Globus pallidus (tissue), 1 donor: ENCODE measurements around the gene METRN.
"Not testable (repeated sequence)": the region's sequence is repeated elsewhere in the genome, so short reads cannot be mapped to it uniquely, and the experiment has no call there.

ENCODE experiments used
- DNase-seq: peaks from one replicate; pipeline ENCODE4 v3.0.0-alpha.2; 2015; ENCODE audit warnings: low spot score

Gene METRN

GRCh38 chr16:709566-710499 is 5.1 kb upstream of the METRN start:
- peak; percentile 73 for DNase-seq

GRCh38 chr16:710500-711075 is 4.3 kb upstream of the METRN start:
- no peak for DNase-seq

DNA sequence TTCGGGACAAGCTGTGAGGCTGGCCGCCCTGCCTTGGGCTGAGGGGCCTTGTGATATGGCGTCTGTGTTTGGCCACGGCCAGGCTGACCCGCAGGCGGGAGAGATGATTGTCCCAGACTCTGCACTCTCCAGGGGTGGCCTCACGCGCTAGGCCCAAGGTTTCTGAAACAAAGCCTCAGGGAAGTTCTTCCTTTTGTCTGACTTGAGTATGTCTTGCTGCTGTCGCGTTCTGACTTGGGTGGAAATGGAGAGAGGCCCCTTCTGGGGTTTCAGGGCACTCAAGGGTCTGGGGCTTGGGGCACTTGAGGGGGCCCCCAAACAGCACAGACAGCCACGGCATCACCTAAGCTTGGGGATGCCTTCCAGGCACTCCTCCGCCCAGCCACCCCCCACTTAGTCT is 3.8 kb upstream of the METRN start:
- no peak for DNase-seq

- DNase-seq = peak; percentile 58
Observed at GRCh38 chr16:711548-712320, 3.2 kb upstream of the METRN start.

GRCh38 chr16:712740-713250 is 2.1 kb upstream of the METRN start:
- DNase-seq = not testable (repeated sequence)

DNA sequence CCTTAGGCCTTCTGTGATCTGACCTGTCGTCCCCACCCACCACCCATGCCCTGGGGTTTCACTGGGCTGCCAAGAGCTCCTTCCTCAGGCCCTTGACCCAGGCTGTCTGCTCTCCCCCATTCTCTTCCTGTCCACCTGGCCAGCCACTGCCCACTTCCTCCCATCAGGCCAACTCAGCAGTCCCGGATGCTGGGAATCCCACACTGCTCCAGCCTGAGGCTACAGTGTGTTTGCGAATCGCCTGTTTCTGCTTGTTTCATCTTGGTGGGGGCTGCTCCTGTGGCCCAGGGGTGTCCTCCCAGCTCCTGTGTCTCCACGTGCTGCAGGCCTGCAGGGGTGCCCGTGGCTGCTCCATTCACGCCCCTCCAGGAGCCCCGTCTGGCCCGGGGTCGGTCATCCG is 839 bp upstream of the METRN start:
- no peak for DNase-seq

DNA sequence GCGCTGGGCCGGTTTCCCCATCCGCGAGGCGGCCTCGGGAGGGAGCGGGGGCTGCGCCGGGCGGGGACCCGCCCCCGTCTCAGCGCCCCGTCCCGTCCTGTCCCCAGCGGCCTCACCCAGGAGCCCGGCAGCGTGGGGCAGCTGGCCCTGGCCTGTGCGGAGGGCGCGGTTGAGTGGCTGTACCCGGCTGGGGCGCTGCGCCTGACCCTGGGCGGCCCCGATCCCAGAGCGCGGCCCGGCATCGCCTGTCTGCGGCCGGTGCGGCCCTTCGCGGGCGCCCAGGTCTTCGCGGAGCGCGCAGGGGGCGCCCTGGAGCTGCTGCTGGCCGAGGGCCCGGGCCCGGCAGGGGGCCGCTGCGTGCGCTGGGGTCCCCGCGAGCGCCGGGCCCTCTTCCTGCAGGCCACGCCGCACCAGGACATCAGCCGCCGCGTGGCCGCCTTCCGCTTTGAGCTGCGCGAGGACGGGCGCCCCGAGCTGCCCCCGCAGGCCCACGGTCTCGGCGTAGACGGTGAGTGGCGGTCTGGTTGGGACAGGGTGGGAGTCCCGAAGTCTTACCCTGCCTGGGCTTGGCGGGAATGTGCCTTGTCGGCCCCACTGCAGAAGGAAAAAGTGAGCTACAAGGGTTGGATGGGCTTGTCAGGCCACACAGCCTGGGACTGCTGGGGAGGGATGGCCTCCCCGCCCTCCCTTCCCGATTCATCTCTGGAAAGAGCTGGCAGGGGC is 720 bp downstream of the METRN start:
- peak; percentile 49 for DNase-seq

GRCh38 chr16:716200-716568 is 1.3 kb downstream of the METRN start:
- peak; percentile 96 for DNase-seq

GRCh38 chr16:716768-717325 is 1.9 kb downstream of the METRN start:
- no peak for DNase-seq

DNA sequence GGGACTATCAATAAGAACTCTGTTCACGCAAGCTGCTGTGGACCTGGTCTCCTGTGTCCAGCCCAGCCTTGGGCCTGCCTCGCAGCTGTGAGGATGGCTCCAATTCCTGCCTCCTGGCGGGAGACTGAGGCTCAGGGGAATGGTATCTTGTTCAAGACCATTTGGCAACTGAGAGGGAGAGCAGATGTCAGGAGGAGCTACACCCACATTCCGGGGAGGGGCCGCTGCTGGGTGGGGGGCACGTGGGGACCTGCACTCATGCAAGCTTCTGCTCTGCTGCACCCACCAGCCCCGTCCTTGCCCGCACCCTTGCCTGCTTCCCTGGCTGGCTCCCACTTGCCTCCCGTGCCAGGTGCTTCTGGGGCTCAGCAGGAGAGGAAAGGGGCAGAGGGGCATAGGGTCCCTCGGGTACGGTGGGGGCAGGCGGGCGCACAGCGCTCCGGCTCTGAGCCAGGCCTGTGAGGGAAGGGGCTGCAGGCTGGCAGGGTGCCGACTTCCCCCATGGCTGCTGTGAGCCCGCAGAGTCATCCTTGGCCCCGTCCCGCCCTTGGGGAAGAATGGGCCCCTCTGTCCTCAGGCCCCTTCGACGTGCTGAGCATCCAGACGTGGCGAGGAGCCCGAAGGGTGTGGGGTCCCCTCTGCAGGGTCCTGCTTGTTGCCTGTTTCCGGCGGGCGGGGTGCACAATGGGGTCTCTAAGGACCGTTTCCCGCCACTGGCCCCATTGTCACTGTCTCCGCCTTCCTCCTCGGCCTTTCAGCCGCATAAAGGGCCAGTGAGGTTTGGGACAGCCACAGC is 2.7 kb downstream of the METRN start:
- peak; percentile 31 for DNase-seq

GRCh38 chr16:718389-718788 is 3.5 kb downstream of the METRN start:
- no peak for DNase-seq

DNA sequence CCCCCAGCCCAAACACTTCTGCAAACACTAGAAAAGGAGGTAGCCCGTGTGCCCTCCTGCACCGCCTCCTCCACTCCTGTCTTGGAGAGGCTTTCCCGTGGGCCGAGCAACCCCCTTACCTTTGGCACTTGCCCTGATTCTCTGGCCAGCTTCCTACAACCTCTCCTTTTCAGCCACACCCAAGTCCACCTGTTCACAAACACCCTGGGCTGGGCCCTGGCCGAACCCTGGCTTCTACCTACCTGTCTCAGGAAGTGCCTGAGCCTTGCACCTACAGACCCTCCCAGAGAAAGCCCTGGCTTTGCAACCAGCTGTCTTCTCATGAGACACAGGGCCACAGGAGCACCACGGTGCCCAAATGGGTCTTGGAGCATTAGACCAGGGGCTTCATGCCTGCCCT is 4.0 kb downstream of the METRN start:
- DNase-seq = no peak

DNA sequence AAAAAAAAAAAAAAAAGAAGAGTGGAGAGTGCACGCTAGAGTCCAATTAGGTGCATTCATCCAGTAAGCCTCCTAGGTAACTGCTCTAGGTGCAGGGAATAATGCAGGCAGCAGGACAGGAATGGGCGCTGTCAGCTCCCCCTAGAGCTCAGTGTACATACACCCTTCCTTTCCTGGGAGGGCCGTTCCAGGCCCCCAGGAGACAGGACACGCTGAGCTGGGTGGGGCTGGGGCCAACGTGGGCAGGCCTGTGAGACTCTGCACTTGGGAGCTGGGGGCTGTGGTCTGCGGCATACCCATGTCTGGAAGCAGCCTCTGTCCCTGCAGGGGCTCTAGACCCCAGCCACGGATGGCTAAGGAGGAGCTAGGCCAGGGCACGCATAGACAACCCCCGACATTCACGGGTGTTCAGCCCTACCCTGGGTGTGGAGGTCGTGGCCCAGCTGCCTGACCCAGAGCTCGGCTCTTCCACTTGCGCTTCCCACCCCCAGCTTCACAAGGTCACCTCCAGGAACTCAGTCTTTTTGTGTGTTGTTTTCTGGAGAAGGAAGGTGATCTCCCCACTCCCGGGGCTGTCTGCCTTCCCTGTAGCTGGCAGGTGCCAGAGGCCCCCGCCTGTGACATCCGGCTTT is 5.0 kb downstream of the METRN start:
- peak; percentile 19 for DNase-seq

DNA sequence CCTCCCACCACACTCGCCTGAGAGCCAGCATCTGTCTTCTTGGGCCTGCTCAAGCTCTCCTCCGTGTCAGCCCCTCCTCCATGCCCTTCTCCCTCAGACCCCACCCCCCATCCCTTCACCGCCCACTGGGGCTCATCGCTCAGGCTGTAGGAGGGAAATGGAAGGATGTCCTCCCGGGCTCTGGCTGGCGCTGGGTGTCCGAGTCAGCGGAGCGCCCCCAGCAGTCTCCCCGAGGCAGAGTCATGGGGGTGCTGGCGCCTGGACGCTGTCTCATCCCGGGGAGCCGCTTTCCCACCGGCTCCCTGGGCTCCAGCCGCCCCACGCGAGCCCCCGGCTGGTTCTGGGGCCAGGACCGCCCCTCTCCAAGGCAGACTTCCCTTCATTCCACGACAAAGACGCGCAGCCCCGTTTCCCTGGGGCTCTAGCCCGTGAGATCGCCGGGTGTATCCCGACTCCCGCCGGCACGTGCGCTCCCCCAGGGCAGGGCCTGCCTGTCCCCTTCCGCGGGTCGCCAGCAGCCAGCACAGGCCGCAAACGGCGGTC is 5.6 kb downstream of the METRN start:
- peak; percentile 75 for DNase-seq

DNA sequence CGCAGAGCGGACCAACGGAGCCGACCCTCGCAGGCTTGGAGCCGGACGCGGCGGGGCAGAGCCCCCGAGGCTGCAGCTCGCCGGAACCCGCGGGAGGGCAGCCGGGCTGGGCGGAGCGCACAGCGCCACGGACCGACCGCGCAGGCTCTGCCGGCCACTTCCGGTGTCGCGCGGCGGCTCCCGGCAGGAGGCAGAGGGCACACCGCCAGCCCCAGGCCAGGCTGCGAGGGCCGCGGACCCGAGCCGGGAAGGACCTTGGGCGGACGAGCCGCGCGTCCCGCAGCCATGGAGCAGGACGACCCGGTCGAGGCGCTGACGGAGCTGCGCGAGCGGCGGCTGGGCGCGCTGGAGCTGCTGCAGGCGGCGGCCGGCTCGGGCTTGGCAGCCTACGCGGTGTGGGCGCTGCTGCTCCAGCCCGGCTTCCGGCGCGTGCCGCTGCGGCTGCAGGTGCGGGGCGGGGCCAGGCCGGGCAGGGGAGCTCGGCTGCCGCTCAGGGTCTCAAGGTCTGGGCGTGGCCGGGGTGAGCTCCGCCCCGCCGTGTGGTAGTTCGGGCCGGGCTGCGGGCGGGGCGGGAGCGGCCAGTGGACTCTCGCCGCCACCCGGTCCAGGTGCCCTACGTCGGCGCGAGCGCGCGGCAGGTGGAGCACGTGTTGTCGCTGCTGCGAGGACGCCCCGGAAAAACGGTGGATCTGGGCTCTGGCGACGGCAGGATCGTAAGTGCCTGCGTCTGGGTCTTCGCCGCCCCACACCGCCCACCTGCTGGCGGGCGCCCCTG is 6.3 kb downstream of the METRN start, which contains the start of gene ANTKMT:
Gene ANTKMT (plus strand): TSS at position 157 of the 775 bp plus-strand sequence. CDS start 129 bp downstream, at position 286.
- DNase-seq = peak; percentile 81

DNA sequence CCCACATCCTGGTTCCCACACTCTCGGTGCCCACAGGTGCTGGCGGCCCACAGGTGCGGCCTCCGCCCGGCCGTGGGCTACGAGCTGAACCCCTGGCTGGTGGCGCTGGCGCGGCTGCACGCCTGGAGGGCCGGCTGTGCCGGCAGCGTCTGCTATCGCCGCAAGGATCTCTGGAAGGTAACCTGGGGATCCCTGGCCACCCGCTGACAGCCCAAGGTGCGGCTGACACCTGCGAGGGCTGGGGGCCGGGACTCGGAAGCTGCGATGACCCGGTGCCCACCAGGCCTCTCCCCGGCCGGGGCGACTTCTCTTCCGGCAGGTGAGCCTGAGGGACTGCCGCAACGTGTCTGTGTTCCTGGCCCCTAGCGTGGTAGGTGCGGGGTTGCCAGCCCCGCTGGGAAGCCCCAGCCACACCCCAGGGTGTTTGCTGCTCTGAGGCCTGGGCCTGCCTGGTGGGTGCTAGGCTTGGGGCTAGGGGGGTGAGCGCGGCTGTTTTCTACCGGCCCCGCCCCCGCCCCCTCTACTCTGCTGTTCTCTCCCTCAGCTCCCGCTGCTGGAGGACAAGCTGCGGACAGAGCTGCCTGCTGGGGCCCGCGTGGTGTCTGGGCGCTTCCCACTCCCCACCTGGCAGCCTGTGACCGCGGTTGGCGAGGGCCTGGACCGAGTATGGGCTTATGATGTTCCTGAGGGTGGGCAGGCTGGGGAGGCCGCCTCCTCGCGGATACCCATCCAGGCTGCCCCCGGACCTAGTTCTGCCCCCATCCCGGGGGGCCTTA is 7.0 kb downstream of the METRN start:
- no peak for DNase-seq

DNA sequence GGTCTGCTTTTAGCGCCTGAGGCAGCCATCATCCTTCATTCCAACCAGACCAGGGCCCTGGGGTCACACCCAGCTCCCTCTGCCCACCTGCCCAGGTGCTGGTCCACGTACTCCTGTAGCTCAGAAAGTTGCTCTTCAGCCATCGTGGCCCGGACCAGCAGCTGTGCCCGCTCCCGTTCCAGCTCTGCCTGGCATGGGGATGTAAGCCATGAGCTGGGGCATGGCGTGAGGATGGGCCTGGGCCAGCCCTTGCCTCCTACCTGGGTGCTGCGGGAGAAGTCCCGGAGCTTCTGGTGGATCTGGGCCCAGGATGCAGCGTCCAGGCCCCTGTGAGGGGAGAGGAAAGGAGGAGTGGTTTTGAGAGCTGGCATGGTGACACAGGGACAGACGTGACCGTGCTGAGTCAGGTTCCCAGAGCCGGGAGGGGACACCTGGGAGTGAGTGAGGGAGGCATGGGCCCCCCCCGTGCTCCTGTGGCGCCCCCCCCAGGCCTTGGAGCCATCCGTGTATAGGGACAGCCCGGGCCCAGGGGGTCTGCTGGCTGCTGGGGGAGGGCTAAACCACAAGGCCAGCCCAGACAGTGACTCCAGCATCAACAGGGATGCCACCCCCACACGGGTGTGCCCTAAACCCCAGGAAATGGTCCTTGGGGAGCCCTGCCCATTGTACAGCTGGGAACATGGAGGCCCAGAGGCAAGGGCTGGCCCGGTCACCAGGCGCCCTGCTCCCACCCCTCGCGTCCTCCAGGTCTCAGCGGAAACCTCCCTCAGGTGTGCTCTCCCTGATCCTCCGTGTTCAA is 8.1 kb downstream of the METRN start:
- no peak for DNase-seq
